NCI-H2227 (cell line): ENCODE data around the gene CGB5.
"Not testable (repeated sequence)": the region's sequence is repeated elsewhere in the genome, so short reads cannot be mapped to it uniquely, and the experiment has no call there.

Experiments
- DNase-seq: peaks from one replicate; lab custom pipeline; 2025; ENCODE audit not compliant: unreplicated experiment; lab: John Stamatoyannopoulos, UW

CGB5 gene

GRCh38 chr19:49020931-49021895, 22.4 kb upstream of the CGB5 start:
- no peak for DNase-seq

GRCh38 chr19:49022116-49022515, 21.5 kb upstream of the CGB5 start:
- no peak for DNase-seq

GRCh38 chr19:49024233-49024632, 19.4 kb upstream of the CGB5 start, which contains the start of gene CGB3:
CGB3 (minus strand) TSS chr19:49024333; CDS start chr19:49023971, 362 bp downstream.
- DNase-seq: not testable (repeated sequence)

- not testable (repeated sequence) for DNase-seq
These were observed 18.6 kb upstream of the CGB5 start for GRCh38 chr19:49025088-49025487.

- DNase-seq: not testable (repeated sequence)
These were observed 18.0 kb upstream of the CGB5 start for GRCh38 chr19:49025599-49025998.

- not testable (repeated sequence) for DNase-seq
These were observed 15.0 kb upstream of the CGB5 start for GRCh38 chr19:49028686-49029085.

GRCh38 chr19:49029749-49030148, 13.9 kb upstream of the CGB5 start:
- not testable (repeated sequence) for DNase-seq

- not testable (repeated sequence) for DNase-seq
These were observed 13.3 kb upstream of the CGB5 start for GRCh38 chr19:49030323-49030722.

GRCh38 chr19:49031642-49032301, 11.9 kb upstream of the CGB5 start, which contains the start of gene CGB2:
CGB2 (plus strand) TSS chr19:49031890; CDS start chr19:49032096, 206 bp downstream.
- not testable (repeated sequence) for DNase-seq

- DNase-seq: peak; percentile 52
These were observed 6.8 kb upstream of the CGB5 start, which contains the start of gene CGB1 for GRCh38 chr19:49036815-49037214. CGB1 (minus strand) TSS chr19:49036895; CDS start chr19:49036711, 184 bp downstream.

- DNase-seq: not testable (repeated sequence)
These were observed 5.5 kb upstream of the CGB5 start for GRCh38 chr19:49038111-49038510.

- not testable (repeated sequence) for DNase-seq
These were observed 4.9 kb upstream of the CGB5 start for GRCh38 chr19:49038557-49039276.

- DNase-seq: not testable (repeated sequence)
These were observed 3.9 kb upstream of the CGB5 start for GRCh38 chr19:49039736-49040135.

- DNase-seq: no peak
These were observed 1.5 kb upstream of the CGB5 start for GRCh38 chr19:49042177-49042576.

GRCh38 chr19:49042666-49043065, 982 bp upstream of the CGB5 start:
- not testable (repeated sequence) for DNase-seq

- DNase-seq: not testable (repeated sequence)
These were observed 5.4 kb downstream of the CGB5 start, which contains the start of gene CGB8 for GRCh38 chr19:49049011-49049410. CGB8 (minus strand) TSS chr19:49049111; CDS start chr19:49048739, 372 bp downstream.

GRCh38 chr19:49049834-49050233, 6.2 kb downstream of the CGB5 start:
- not testable (repeated sequence) for DNase-seq

GRCh38 chr19:49050376-49051033, 6.9 kb downstream of the CGB5 start:
- DNase-seq: not testable (repeated sequence)

- peak; percentile 59 for DNase-seq
These were observed 12.7 kb downstream of the CGB5 start for GRCh38 chr19:49056101-49056901.
